Anterior cingulate cortex (tissue), 58 donors: ENCODE data around the gene KRTAP10-10.
"Not testable (repeated sequence)": the region's sequence is repeated elsewhere in the genome, so short reads cannot be mapped to it uniquely, and the experiment has no call there.

ENCODE experiments used
- DNase-seq, 58 donors: peaks; one replicate each; lab custom pipeline; 2025; lab: John Stamatoyannopoulos, UW

Gene KRTAP10-10

GRCh38 chr21:44648557-44649311 lies 11.6 kb downstream of the KRTAP10-10 start:
- no peak for DNase-seq

GRCh38 chr21:44649521-44650100 lies 12.5 kb downstream of the KRTAP10-10 start:
- DNase-seq, result no peak

- DNase-seq, result no peak
Measured at GRCh38 chr21:44650265-44650972, 13.3 kb downstream of the KRTAP10-10 start.

- no peak for DNase-seq
Measured at GRCh38 chr21:44650973-44651675, 14.0 kb downstream of the KRTAP10-10 start.

GRCh38 chr21:44653123-44653522 lies 16.0 kb downstream of the KRTAP10-10 start:
- no peak for DNase-seq

- DNase-seq, result no peak
Measured at GRCh38 chr21:44653656-44654575, 16.8 kb downstream of the KRTAP10-10 start.

- no peak for DNase-seq
Measured at GRCh38 chr21:44654576-44655175, 17.5 kb downstream of the KRTAP10-10 start, which contains the start of gene KRTAP12-4. TSS of gene KRTAP12-4 (minus strand) at chr21:44654659. CDS start at chr21:44654614, 45 bp downstream.

- DNase-seq, result no peak
Measured at GRCh38 chr21:44656868-44657267, 19.7 kb downstream of the KRTAP10-10 start.

- no peak for DNase-seq
Measured at GRCh38 chr21:44657635-44658540, 20.7 kb downstream of the KRTAP10-10 start, which contains the start of gene KRTAP12-3. TSS of gene KRTAP12-3 (plus strand) at chr21:44657932. CDS start at chr21:44657980, 48 bp downstream.

GRCh38 chr21:44658541-44658910 lies 21.4 kb downstream of the KRTAP10-10 start:
- DNase-seq, result no peak

GRCh38 chr21:44658913-44659595 lies 21.9 kb downstream of the KRTAP10-10 start:
- no peak for DNase-seq

GRCh38 chr21:44661567-44661966 lies 24.4 kb downstream of the KRTAP10-10 start:
- not testable (repeated sequence) for DNase-seq

- no peak for DNase-seq
Measured at GRCh38 chr21:44664691-44665090, 27.5 kb downstream of the KRTAP10-10 start.

- DNase-seq, result no peak
Measured at GRCh38 chr21:44666401-44667320, 29.5 kb downstream of the KRTAP10-10 start, which contains the start of gene KRTAP12-2. TSS of gene KRTAP12-2 (minus strand) at chr21:44666927. CDS start at chr21:44666886, 41 bp downstream.

- DNase-seq, result no peak
Measured at GRCh38 chr21:44667612-44668011, 30.5 kb downstream of the KRTAP10-10 start.
